Activated CD4-positive, alpha-beta T cell treated with anti-CD3 and anti-CD28 coated beads for 36 hours (primary cell): ENCODE measurements around the gene WDR33. TPM values are rescaled to one million over a fixed set of nuclear protein-coding genes. Genes with fewer than 3 reads are reported as not detected.
"Not testable (repeated sequence)": the region's sequence is repeated elsewhere in the genome, so short reads cannot be mapped to it uniquely, and the experiment has no call there.

Source experiments
- ATAC-seq: fragments of 200-7000 bp; cut with Tn5 transposase; one replicate; pipeline ENCODE4 v1.10.0; 2021; ENCODE audit warnings: mild to moderate bottlenecking, moderate library complexity
- CTCF ChIA-PET: fragments of 350-600 bp; sonication (Branson Sonifier 250); formaldehyde crosslinking; loops from one replicate; lab custom pipeline; 2021; ENCODE audit warnings: antibody characterized with exemption; lab: Charles Lee
- POLR2A ChIA-PET: fragments of 350-600 bp; sonication (Branson Sonifier 250); formaldehyde crosslinking; loops from one replicate; lab custom pipeline; 2021; ENCODE audit warnings: antibody characterized with exemption, inconsistent platforms; lab: Charles Lee
- DNase-seq: peaks from one replicate; pipeline ENCODE4 v3.0.0-alpha.2; 2020
- H3K27ac Mint-ChIP-seq: one replicate; pipeline ENCODE4 v1.8.0; 2021; ENCODE audit warnings: mixed read lengths
- H3K27me3 Mint-ChIP-seq: one replicate; pipeline ENCODE4 v1.8.0; 2021; ENCODE audit warnings: mixed read lengths
- H3K36me3 Mint-ChIP-seq: one replicate; pipeline ENCODE4 v1.8.0; 2021; ENCODE audit warnings: low read depth, mixed read lengths
- H3K4me1 Mint-ChIP-seq: one replicate; pipeline ENCODE4 v1.8.0; 2021; ENCODE audit warnings: mixed read lengths
- H3K4me3 Mint-ChIP-seq: one replicate; pipeline ENCODE4 v1.8.0; 2021; ENCODE audit warnings: mild to moderate bottlenecking, moderate library complexity, mixed read lengths
- H3K9me3 Mint-ChIP-seq: one replicate; pipeline ENCODE4 v1.8.0; 2021; ENCODE audit warnings: low read depth, mixed read lengths
- intact Hi-C, 2 experiments: fragments of 100-400 bp; cut with DNase I in 1 of 2; cut with micrococcal nuclease in 1 of 2; formaldehyde crosslinking; loops; one replicate each; pipeline versions ENCODE4 v1.14.2 to v1.15.1; 2022 to 2024; cut with DNase I, micrococcal nuclease
- total RNA-seq, 2 experiments: library from RNA; stranded (reverse); gene quantifications; one replicate each; pipeline ENCODE4 v1.2.3, GENCODE V29; 2021

The WDR33 gene
- total RNA-seq, 2 experiments from 2014 or later: 58.6 to 76.3 TPM

DNA sequence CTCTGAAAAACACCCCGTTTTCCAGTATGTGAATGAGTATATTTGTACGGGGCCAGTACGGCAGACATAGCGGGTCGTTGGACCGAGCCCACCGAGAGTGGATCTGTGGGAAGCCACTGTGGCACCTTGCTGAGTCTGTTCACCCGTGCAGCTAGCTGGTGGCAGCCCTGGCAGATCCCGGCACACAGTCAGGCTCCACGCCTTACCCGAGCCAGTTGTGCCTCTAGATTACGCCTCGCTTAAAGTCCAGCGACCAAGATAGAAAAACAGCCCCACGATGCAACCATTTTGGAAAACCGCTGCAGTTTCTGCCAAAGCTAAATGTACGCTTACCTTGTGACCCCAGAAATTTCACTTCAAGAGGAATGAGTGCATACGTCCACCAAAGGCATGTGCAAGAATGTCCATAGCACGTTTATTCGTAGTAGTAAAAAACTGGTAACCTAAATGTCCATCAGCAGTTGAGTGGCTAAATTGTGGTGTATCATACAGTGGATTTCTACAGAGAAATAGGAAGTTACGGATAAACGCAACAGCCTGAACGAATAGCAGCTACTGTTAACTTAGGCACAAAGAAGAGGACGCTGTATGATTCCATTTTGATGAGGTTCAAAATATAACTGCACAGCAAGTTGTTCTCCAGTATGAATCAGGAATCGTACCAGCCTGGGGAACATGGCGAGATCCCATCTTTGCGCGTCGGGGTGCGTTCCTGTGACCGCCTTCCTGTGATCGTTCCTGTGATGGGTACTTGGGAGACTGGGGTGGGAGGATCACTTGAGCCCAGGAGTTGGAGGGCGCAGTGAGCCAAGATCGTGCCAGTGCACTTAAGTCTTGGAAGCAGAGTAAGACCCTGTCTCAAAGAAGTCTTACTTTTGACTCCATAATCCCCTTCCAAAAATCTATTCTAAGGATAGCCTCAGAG, 688 bp upstream of the WDR33 start:
- intact Hi-C loops: loop anchor here (1.0 to 5.0 kb wide), 11 partner anchors 18 to 424 kb away; partner anchors contain the start of genes IWS1 (in 2 of the 2), POLR2D (in 2 of the 2), AMMECR1L (in 1 of the 2) and MAP3K2 (in 1 of the 2)
- POLR2A ChIA-PET: no interaction called here
- Mint-ChIP-seq H3K36me3 (peaks cover 24% of the 10 kb centered on the region), H3K27ac (peak overlapping the region; percentile 99), H3K4me3 (peak overlapping the region; percentile 98), H3K4me1 (peaks cover 38% of the 10 kb centered on the region), H3K9me3 (no peaks in the 10 kb centered on the region), H3K27me3 (no peaks in the 10 kb centered on the region)
- DNase-seq: no peak
- CTCF ChIA-PET: interaction anchor here (1.1 to 1.6 kb wide), 4 partner anchors 32 to 221 kb away, joined by 3 to 5 read pairs (median 4); partner anchors contain the start of gene SFT2D3
- no peak for ATAC-seq

DNA sequence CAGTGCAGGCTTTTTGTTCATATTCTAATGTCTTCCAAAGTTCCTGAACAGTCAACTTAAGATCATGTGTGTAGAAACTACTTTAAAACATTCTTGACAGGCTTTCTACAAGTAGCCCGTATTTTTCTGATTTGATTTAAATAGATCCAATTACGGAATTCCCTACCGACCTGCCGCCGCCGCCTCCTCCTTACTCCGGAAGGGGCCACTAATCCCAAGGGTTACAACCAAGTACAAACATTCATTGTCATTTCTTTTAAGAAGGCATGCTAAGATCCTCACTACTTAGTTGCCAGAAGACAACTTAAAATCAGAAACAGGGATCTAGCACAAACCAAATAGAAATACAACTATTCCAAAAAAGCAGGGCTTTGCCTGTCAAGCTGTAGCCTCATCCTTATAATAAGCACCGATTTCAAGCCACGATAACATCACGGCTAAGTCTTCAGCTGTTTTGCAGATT, 784 bp downstream of the WDR33 start:
- POLR2A ChIA-PET: interaction anchor here (0.6 kb wide), 1 partner anchor 400 kb away, joined by 4 read pairs; no protein-coding TSS in a partner anchor
- ATAC-seq (no peak), DNase-seq (no peak)
- intact Hi-C loops: loop anchor here (2.0 to 5.0 kb wide), 5 partner anchors 21 to 423 kb away; partner anchors contain the start of genes AMMECR1L (in 1 of the 2), IWS1 (in 1 of the 2) and MAP3K2 (in 1 of the 2)
- Mint-ChIP-seq H3K9me3 (no peaks in the 10 kb centered on the region), H3K4me1 (peaks cover 48% of the 10 kb centered on the region), H3K4me3 (peak overlapping the region; percentile 98), H3K27me3 (no peaks in the 10 kb centered on the region), H3K36me3 (peaks cover 32% of the 10 kb centered on the region), H3K27ac (peak overlapping the region; percentile 99)
- CTCF ChIA-PET: no interaction called here

DNA sequence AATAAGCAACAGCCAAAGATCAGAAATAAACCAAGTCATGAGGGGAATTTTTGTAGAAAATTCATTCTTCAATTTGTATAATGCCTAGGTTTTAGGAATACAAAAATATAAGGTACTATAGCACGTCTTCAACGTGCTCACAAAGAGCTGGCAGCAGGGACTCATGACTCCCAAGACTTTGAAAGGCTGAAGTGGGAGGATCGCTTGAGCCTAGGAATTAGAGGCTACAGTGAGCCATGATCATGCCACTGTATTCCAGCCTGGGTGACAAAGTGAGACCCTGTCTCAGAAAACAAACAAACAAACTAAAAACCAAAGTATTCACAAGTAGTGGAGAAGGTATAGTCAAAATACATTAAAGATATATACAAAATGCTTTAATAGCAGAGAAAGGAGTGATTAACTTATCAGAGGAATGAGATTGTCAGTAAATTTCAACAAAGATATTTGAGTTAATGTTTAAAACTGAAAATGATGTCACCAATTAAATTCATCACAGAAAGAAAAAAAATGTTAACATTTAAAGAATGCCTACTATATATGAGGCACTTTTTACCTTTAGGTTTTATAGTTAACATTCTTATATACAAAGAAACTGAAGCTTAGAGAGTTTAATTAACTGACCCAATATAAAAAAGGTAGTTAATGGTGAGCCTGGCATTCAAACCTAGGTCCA, 3.2 kb downstream of the WDR33 start:
- Mint-ChIP-seq H3K27me3 (no peaks in the 10 kb centered on the region), H3K4me1 (peaks cover 62% of the 10 kb centered on the region), H3K9me3 (no peaks in the 10 kb centered on the region), H3K27ac (peak overlapping the region; percentile 84), H3K4me3 (peak overlapping the region; percentile 61), H3K36me3 (peaks cover 36% of the 10 kb centered on the region)
- DNase-seq (no peak), ATAC-seq (no peak)
- intact Hi-C loops: no loop called here
- CTCF ChIA-PET: interaction anchor here (0.7 to 2.0 kb wide), 6 partner anchors 8 to 158 kb away, joined by 3 to 6 read pairs (median 4); no protein-coding TSS in a partner anchor
- POLR2A ChIA-PET: interaction anchor here (1.4 kb wide), 1 partner anchor 9 kb away, joined by 3 read pairs; no protein-coding TSS in a partner anchor

DNA sequence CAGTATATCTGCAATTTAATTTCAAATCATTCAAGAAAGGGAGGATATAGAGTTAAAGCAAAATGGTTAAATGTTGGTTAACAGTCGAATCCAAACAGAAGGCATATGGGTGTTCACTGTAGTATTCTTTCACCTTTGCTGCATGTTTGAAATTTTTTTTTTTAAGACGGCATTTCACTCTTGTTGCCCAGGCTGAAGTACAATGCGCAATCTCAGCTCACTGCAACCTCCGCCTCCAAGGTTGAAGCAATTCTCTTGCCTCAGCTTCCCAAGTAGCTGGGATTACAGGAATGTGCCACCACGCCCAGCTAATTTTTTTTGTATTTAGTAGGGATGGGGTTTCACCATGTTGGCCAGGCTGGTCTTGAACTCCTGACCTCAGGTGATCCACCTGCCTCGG, 4.1 kb downstream of the WDR33 start:
- H3K9me3 Mint-ChIP-seq, H3K27me3 Mint-ChIP-seq, H3K4me3 Mint-ChIP-seq, intact Hi-C loops, ATAC-seq, DNase-seq: not testable (repeated sequence)
- peaks cover 63% of the 10 kb centered on the region for H3K4me1 Mint-ChIP-seq
- ChIA-PET POLR2A (interaction anchor here (0.7 kb wide), 2 partner anchors 139 to 214 kb away, joined by 3 to 4 read pairs; no protein-coding TSS in a partner anchor), CTCF (interaction anchor here (0.7 kb wide), 1 partner anchor 221 kb away, joined by 3 read pairs; no protein-coding TSS in a partner anchor)
- peak overlapping the region; percentile 42 for H3K27ac Mint-ChIP-seq
- H3K36me3 Mint-ChIP-seq: peaks cover 36% of the 10 kb centered on the region

DNA sequence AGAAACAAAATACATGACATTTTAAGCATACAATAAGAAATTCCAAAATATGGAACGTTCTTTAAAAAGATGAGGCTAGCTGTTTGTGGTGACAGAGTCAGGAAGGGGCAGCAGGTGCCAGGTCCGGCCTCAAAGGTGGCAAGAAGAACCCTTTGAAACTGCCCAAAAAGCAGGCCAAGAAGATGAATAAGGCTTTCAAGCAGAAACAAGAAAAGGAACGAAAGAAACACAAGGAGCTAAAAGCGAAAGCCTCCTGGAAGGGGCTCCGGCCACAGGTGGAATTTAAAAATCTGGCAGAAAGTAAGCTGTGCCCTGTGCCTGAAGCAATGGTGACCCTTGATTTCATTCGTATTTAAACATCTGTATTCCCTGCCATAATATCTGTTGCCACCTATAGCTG, 5.5 kb downstream of the WDR33 start:
- ATAC-seq (no peak), DNase-seq (no peak)
- Mint-ChIP-seq H3K27ac (no peak overlapping the region), H3K9me3 (no peaks in the 10 kb centered on the region), H3K27me3 (no peaks in the 10 kb centered on the region), H3K4me1 (peaks cover 68% of the 10 kb centered on the region), H3K4me3 (no peak overlapping the region), H3K36me3 (peaks cover 41% of the 10 kb centered on the region)
- intact Hi-C loops: no loop called here
- ChIA-PET POLR2A (interaction anchor here (0.6 to 0.7 kb wide), 3 partner anchors 45 to 442 kb away, joined by 3 to 4 read pairs (median 3); no protein-coding TSS in a partner anchor), CTCF (interaction anchor here (0.6 to 1.4 kb wide), 2 partner anchors 10 to 61 kb away, joined by 3 to 5 read pairs; no protein-coding TSS in a partner anchor)

DNA sequence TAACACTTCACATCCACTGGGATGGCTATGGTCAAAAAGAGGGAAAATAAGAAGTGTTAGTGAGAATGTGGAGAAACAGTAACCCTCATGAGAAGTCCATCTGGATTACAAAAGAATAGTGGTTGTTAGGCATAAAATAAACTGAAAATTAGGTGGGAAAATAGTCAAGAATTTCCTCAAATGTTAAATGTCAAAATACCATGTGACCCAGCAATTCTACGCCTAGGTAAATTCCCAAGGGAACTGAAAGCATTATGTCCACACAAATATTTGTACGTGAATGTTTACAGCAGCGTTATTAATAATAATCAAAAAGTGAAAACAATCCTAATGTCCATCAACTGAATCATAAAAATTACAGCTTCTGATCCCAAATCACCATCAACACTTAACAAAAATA, 11.0 kb downstream of the WDR33 start:
- no peaks in the 10 kb centered on the region for H3K9me3 Mint-ChIP-seq
- ChIA-PET POLR2A (no interaction called here), CTCF (interaction anchor here (0.9 to 1.5 kb wide), 2 partner anchors 8 to 53 kb away, joined by 3 to 5 read pairs; no protein-coding TSS in a partner anchor)
- intact Hi-C loops: no loop called here
- no peak for ATAC-seq
- no peak overlapping the region for H3K27ac Mint-ChIP-seq
- H3K27me3 Mint-ChIP-seq: no peaks in the 10 kb centered on the region
- no peak for DNase-seq
- no peak overlapping the region for H3K4me3 Mint-ChIP-seq
- peaks cover 66% of the 10 kb centered on the region for H3K4me1 Mint-ChIP-seq
- peaks cover 31% of the 10 kb centered on the region for H3K36me3 Mint-ChIP-seq

DNA sequence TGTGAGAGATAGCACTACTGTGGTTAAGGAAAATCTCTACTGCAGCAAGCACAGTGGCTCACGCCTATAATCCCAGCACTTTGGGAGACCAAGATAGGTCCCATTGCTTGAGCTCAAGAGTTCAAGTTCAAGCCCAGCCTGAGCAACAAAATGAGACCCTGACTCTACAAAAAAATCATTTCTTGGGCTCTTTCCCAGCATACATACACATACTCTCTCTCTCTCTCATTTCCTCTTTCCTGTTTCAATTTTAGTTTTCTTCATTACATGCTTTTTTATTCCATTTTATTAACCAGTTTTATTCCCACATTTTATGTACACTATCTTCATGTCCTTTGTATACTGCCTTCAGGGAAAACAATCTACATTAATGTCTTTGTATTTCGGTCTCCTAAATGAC, 14.6 kb downstream of the WDR33 start:
- intact Hi-C loops: no loop called here

DNA sequence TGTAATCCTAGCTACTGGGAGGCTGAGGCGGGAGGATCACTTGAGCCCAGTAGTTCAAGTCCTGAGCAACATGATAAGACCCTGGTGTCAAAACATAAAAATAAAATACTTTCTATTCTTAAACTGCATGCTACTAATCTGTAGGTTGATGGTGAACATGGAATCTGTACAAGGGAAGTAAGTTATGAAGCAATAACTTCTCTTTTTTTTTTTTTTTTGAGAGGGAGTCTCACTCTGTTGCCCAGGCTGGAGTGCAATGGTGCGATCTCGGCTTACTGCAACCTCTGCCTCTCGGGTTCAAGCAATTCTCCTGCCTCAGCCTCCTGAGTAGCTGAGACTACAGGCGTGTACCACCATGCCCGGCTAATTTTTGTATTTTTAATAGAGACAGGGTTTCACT, 16.1 kb downstream of the WDR33 start:
- H3K9me3 Mint-ChIP-seq, POLR2A ChIA-PET, H3K4me3 Mint-ChIP-seq, H3K27me3 Mint-ChIP-seq, DNase-seq, ATAC-seq, H3K27ac Mint-ChIP-seq, intact Hi-C loops: not testable (repeated sequence)
- H3K36me3 Mint-ChIP-seq: peaks cover 31% of the 10 kb centered on the region
- CTCF ChIA-PET: interaction anchor here (0.7 to 1.4 kb wide), 2 partner anchors 11 to 771 kb away, joined by 4 to 5 read pairs; no protein-coding TSS in a partner anchor
- H3K4me1 Mint-ChIP-seq: peaks cover 59% of the 10 kb centered on the region

More for the DNA sequence above, 14.6 kb downstream of the WDR33 start:
- ChIA-PET POLR2A (no interaction called here), CTCF (interaction anchor here (0.6 to 1.4 kb wide), 3 partner anchors 8 to 31 kb away, joined by 3 to 5 read pairs (median 4); no protein-coding TSS in a partner anchor)
- Mint-ChIP-seq H3K4me1 (peaks cover 64% of the 10 kb centered on the region), H3K4me3 (no peak overlapping the region), H3K9me3 (no peaks in the 10 kb centered on the region), H3K27me3 (no peaks in the 10 kb centered on the region), H3K27ac (peak overlapping the region; percentile 28), H3K36me3 (peaks cover 36% of the 10 kb centered on the region)
- ATAC-seq (no peak), DNase-seq (no peak)

DNA sequence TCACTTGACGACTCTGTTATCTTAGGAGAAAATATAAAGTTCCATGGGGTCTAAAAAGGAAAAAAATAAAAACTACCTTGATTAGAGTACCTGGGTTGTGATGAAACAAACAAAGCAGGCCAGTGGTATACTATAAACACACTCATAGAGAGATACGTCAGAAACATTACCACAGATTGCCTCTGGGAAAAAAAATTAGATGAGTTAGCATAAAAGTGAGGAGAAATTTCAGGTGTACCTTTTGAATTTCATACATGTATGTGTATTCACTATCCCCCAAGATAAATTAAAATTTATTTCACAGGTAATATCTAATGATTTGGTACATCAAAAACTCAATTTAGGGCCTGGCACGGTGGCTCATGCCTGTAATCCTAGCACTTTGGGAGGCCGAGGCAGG, 18.2 kb downstream of the WDR33 start:
- ATAC-seq: no peak
- no peak for DNase-seq
- Mint-ChIP-seq H3K27me3 (no peaks in the 10 kb centered on the region), H3K9me3 (no peaks in the 10 kb centered on the region), H3K4me3 (no peak overlapping the region), H3K4me1 (peaks cover 46% of the 10 kb centered on the region), H3K36me3 (peaks cover 32% of the 10 kb centered on the region), H3K27ac (peak overlapping the region; percentile 24)
- POLR2A ChIA-PET: interaction anchor here (0.7 to 1.0 kb wide), 3 partner anchors 9 to 83 kb away, joined by 3 to 6 read pairs (median 5); no protein-coding TSS in a partner anchor
- intact Hi-C loops: loop anchor here in 1 of 2 experiments (1.0 kb wide), 1 partner anchor 44 kb away; no protein-coding TSS in a partner anchor
- CTCF ChIA-PET: interaction anchor here (1.0 to 1.7 kb wide), 3 partner anchors 8 to 27 kb away, joined by 3 to 5 read pairs (median 4); no protein-coding TSS in a partner anchor

DNA sequence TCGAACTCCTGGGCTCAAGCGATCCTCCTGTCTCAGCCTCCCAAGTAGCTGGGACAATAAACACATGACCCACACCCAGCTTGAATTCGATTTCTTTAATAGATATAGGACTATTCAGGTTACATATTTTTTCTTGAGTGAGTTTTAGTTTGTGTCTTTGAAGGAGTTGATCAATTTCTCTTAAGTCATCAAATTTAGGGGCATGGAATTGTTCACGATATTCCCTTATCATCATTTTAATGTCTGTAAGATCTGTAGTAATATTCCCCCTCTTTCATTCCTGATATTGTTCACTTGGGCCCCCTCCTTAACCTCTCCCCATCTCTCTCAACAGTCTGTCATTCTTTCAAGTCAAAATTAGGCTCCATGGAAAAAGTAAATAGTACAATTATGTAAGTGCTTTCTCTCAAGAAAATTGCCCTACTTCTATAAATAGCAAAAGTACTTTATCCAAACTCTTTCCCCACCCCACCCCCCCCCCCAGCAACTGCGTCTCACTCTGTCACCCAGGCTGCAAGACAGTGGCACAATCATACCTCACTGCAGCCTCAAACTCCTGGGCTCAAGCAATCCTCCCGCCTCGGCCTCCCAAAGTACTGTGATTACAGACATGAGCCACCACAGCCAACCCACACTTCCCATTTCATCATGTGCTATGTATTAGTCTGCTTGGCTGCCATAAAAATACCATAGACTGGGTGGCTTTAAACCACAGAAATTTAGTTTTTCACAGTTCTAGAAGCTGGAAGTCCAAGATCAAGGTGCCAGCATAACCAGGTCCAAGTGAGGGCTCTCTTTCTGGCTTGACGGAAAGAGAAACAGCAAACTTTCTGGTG, 20.1 kb downstream of the WDR33 start:
- DNase-seq: peak; percentile 46
- CTCF ChIA-PET: interaction anchor here (0.6 to 0.9 kb wide), 2 partner anchors 10 to 200 kb away, joined by 3 to 4 read pairs; no protein-coding TSS in a partner anchor
- H3K4me1 Mint-ChIP-seq: peaks cover 29% of the 10 kb centered on the region
- H3K36me3 Mint-ChIP-seq: peaks cover 23% of the 10 kb centered on the region
- POLR2A ChIA-PET: no interaction called here
- no peaks in the 10 kb centered on the region for H3K9me3 Mint-ChIP-seq
- no peaks in the 10 kb centered on the region for H3K27me3 Mint-ChIP-seq
- peak; percentile 42 for ATAC-seq
- H3K27ac Mint-ChIP-seq: peak overlapping the region; percentile 60
- no peak overlapping the region for H3K4me3 Mint-ChIP-seq
- intact Hi-C loops: no loop called here
